Right hindlimb (tissue), 1 donor: ENCODE results near the gene SIX5.
"Not testable (repeated sequence)": the region's sequence is repeated elsewhere in the genome, so short reads cannot be mapped to it uniquely, and the experiment has no call there.

ENCODE experiments used
- DNase-seq: peaks from one replicate; pipeline ENCODE4 v3.0.0-alpha.2; 2018

The SIX5 gene

GRCh38 chr19:45768984-45769782 is at the start of gene SIX5:
Gene SIX5 (minus strand): TSS chr19:45769252. CDS start chr19:45768844, 408 bp downstream.
- DNase-seq: peak; percentile 99

- DNase-seq: no peak
Observed at GRCh38 chr19:45817725-45818301, 48.8 kb upstream of the SIX5 start.

GRCh38 chr19:45817010-45817724 is 48.1 kb upstream of the SIX5 start:
- peak; percentile 94 for DNase-seq

- DNase-seq: peak; percentile 48
Observed at GRCh38 chr19:45816236-45817009, 47.4 kb upstream of the SIX5 start.

- DNase-seq: peak; percentile 82
Observed at GRCh38 chr19:45815481-45816216, 46.6 kb upstream of the SIX5 start.

GRCh38 chr19:45814851-45815480 is 45.9 kb upstream of the SIX5 start, which contains the start of gene RSPH6A:
Gene RSPH6A (minus strand): TSS chr19:45815308. CDS start chr19:45815176, 132 bp downstream.
- no peak for DNase-seq

- no peak for DNase-seq
Observed at GRCh38 chr19:45814166-45814780, 45.2 kb upstream of the SIX5 start.

- DNase-seq: no peak
Observed at GRCh38 chr19:45812297-45812696, 43.2 kb upstream of the SIX5 start.

GRCh38 chr19:45809643-45810159 is 40.6 kb upstream of the SIX5 start:
- no peak for DNase-seq

GRCh38 chr19:45805719-45806118 is 36.7 kb upstream of the SIX5 start:
- no peak for DNase-seq

- DNase-seq: no peak
Observed at GRCh38 chr19:45804959-45805230, 35.8 kb upstream of the SIX5 start.

- no peak for DNase-seq
Observed at GRCh38 chr19:45804140-45804958, 35.3 kb upstream of the SIX5 start.

- no peak for DNase-seq
Observed at GRCh38 chr19:45801603-45802175, 32.6 kb upstream of the SIX5 start.

- no peak for DNase-seq
Observed at GRCh38 chr19:45800070-45800553, 31.1 kb upstream of the SIX5 start.

- not testable (repeated sequence) for DNase-seq
Observed at GRCh38 chr19:45799541-45799940, 30.5 kb upstream of the SIX5 start.

- peak; percentile 76 for DNase-seq
Observed at GRCh38 chr19:45798995-45799517, 30.0 kb upstream of the SIX5 start.

GRCh38 chr19:45794627-45795026 is 25.6 kb upstream of the SIX5 start:
- no peak for DNase-seq

GRCh38 chr19:45793876-45794275 is 24.8 kb upstream of the SIX5 start:
- DNase-seq: no peak

GRCh38 chr19:45793178-45793564 is 24.1 kb upstream of the SIX5 start:
- no peak for DNase-seq
